K562 (cell line): Measurements from ENCODE around the gene CDC6. TPM values are rescaled to one million over a fixed set of nuclear protein-coding genes. Genes with fewer than 3 reads are reported as not detected.
A peak's percentile ranks its signal among the peaks of the same experiment; 100 is the strongest.

Experiments used
- ARID1B ChIP-seq: fragments of 450-650 bp; IDR thresholded peaks from 2 replicates; pipeline ENCODE4 v1.6.1; 2016; ENCODE audit warnings: antibody characterized with exemption, mild to moderate bottlenecking, inconsistent platforms
- ID3 ChIP-seq, 2 experiments: fragments of 250-450 bp in 1 of 2; fragments of 450-650 bp in 1 of 2; sonication (Bioruptor Pico) in 1 of 2; IDR thresholded peaks; 2 replicates each; pipeline versions ENCODE4 v1.6.1 to v1.8.0; 2016 to 2021; ENCODE audit warnings: mild to moderate bottlenecking in 2 of 2, moderate library complexity in 2 of 2, missing compliant biosample characterization in 1 of 2, missing genetic modification characterization in 1 of 2
- MTA2 ChIP-seq: fragments of 450-650 bp; IDR thresholded peaks from 2 replicates; pipeline ENCODE4 v1.6.1; 2016; ENCODE audit warnings: low read depth
- RNF219 ChIP-seq: fragments of 250-450 bp; sonication (Bioruptor Pico); IDR thresholded peaks from 2 replicates; pipeline ENCODE4 v1.5.0; 2022; ENCODE audit warnings: mild to moderate bottlenecking
- SMARCE1 ChIP-seq: fragments of 450-650 bp; IDR thresholded peaks from 2 replicates; pipeline ENCODE4 v1.7.1; 2016; ENCODE audit warnings: mild to moderate bottlenecking
- TAL1 ChIP-seq: fragments of 450-650 bp; IDR thresholded peaks from 2 replicates; pipeline ENCODE4 v1.6.1; 2016; ENCODE audit warnings: mild to moderate bottlenecking
- TFAP4 ChIP-seq: sonication (generic); formaldehyde crosslinking; IDR thresholded peaks from 2 replicates; pipeline ENCODE4 v1.8.0; 2022; ENCODE audit warnings: missing genetic modification reagents, mild to moderate bottlenecking, moderate library complexity, borderline replicate concordance
- ZNF354B ChIP-seq: fragments of 250-450 bp; sonication (Bioruptor Pico); IDR thresholded peaks from 2 replicates; pipeline ENCODE4 v1.4.0; 2020
- polyA plus RNA-seq, 8 experiments: library from polyadenylated mRNA; depleted of rRNA in 4 of 8; stranded (reverse) in 5 of 8; unstranded in 3 of 8; fragments of >200 nt; fragmentation: Nextera tagmentation in 2 of 8; fragmentation: Illumina TruSeq in 1 of 8; extraction: Ambion mirVana in 2 of 8; extraction: Trizol in 1 of 8; gene quantifications; 2 replicates each; pipeline versions ENCODE4 v1.2.1 to v1.2.3, GENCODE V29; 2011 to 2014; ENCODE audit warnings: inconsistent platforms in 1 of 8, missing spikeins in 1 of 8
- total RNA-seq, 7 experiments: library from RNA; depleted of rRNA in 6 of 7; stranded (reverse); fragments of >200 nt in 6 of 7; fragmentation: Illumina TruSeq in 2 of 7; extraction: Trizol in 2 of 7; gene quantifications; 2 replicates each; pipeline versions ENCODE4 v1.2.1 to v1.2.3, GENCODE V29; 2011 to 2021; ENCODE audit warnings: low replicate concordance in 1 of 7
- TF ChIP-seq, protein P1 (sequence below): fragments of 250-450 bp; sonication (Bioruptor Pico); IDR thresholded peaks from 2 replicates; pipeline ENCODE4 v1.5.0; 2021; ENCODE audit warnings: mild to moderate bottlenecking, borderline replicate concordance
- TF ChIP-seq, protein P2 (sequence below), 2 experiments: fragments of 450-650 bp in 1 of 2; sonication (generic) in 1 of 2; formaldehyde crosslinking in 1 of 2; IDR thresholded peaks in 1 of 2; conservative IDR thresholded peaks in 1 of 2; 2 replicates each; pipeline versions ENCODE4 v1.6.1 to v1.8.1; 2016 to 2023; ENCODE audit warnings: mild to moderate bottlenecking in 2 of 2, moderate library complexity in 2 of 2, inconsistent platforms in 1 of 2, missing genetic modification reagents in 1 of 2
- TF ChIP-seq, protein P3 (sequence below): fragments of 450-650 bp; IDR thresholded peaks from 2 replicates; pipeline ENCODE4 v1.6.1; 2018; ENCODE audit warnings: mild to moderate bottlenecking, low read depth; ENCODE audit not compliant: partially characterized antibody

CDC6 gene
- total and polyA plus RNA-seq, 9 of the 15 experiments (the other 6 are each of a cell fraction or from before 2014, with no cell fraction given), result 29.6 to 141 (median 106) TPM

GRCh38 chr17:40265337-40265736, 22.3 kb upstream of the CDC6 start (continued):
- TF ChIP-seq TFAP4 (peak; percentile 13; the same call in 1 of the 2 replicates), SMARCE1 (peak; percentile 20; the same call in 1 of the 2 replicates), TAL1 (peak; percentile 68), ID3 (CRISPR knock-in tag; IDR thresholded peaks at IDR 0.05) (no peak), ID3 (tag; IDR thresholded peaks at IDR 0.05) (no peak), MTA2 (0 out of 2 replicates have a peak, but pooled peaks have one; percentile 15), ARID1B (peak; percentile 75), RNF219 (no peak), ZNF354B (no peak)
- TF ChIP-seq, protein P1, sequence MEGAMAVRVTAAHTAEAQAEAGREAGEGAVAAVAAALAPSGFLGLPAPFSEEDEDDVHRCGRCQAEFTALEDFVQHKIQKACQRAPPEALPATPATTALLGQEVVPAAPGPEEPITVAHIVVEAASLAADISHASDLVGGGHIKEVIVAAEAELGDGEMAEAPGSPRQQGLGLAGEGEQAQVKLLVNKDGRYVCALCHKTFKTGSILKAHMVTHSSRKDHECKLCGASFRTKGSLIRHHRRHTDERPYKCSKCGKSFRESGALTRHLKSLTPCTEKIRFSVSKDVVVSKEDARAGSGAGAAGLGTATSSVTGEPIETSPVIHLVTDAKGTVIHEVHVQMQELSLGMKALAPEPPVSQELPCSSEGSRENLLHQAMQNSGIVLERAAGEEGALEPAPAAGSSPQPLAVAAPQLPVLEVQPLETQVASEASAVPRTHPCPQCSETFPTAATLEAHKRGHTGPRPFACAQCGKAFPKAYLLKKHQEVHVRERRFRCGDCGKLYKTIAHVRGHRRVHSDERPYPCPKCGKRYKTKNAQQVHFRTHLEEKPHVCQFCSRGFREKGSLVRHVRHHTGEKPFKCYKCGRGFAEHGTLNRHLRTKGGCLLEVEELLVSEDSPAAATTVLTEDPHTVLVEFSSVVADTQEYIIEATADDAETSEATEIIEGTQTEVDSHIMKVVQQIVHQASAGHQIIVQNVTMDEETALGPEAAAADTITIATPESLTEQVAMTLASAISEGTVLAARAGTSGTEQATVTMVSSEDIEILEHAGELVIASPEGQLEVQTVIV, result no peak
- TF ChIP-seq, protein P2, sequence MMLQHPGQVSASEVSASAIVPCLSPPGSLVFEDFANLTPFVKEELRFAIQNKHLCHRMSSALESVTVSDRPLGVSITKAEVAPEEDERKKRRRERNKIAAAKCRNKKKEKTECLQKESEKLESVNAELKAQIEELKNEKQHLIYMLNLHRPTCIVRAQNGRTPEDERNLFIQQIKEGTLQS (IDR thresholded peaks at IDR 0.05), result no peak
- TF ChIP-seq, protein P2 (CRISPR knock-in tag; conservative IDR thresholded peaks at IDR 0.05), result no peak
- TF ChIP-seq, protein P3, sequence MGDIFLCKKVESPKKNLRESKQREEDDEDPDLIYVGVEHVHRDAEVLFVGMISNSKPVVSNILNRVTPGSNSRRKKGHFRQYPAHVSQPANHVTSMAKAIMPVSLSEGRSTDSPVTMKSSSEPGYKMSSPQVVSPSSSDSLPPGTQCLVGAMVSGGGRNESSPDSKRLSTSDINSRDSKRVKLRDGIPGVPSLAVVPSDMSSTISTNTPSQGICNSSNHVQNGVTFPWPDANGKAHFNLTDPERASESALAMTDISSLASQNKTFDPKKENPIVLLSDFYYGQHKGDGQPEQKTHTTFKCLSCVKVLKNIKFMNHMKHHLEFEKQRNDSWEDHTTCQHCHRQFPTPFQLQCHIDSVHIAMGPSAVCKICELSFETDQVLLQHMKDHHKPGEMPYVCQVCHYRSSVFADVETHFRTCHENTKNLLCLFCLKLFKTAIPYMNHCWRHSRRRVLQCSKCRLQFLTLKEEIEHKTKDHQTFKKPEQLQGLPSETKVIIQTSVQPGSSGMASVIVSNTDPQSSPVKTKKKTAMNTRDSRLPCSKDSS, result no peak
